ENCODE results near the gene PHPT1. TPM values are rescaled to one million over a fixed set of nuclear protein-coding genes. Genes with fewer than 3 reads are reported as not detected.

Gene PHPT1
- total RNA-seq, 2 donors from 2014 or later, result 107 to 122 TPM

- peaks cover 47% of the 10 kb centered on the region for H3K36me3 ChIP-seq (ENCODE audit: control insufficient read depth, insufficient read depth, low read length)
- 30 to 37% methylated on average over 32 to 83 of the region's 83 CpGs for whole genome bisulfite sequencing, 2 experiments (ENCODE audit: insufficient coverage in 1 of 2, insufficient read length in 1 of 2)
- H3K27me3 ChIP-seq (ENCODE audit: control insufficient read depth, insufficient read depth, low read length, poor library complexity, severe bottlenecking), result no peaks in the 10 kb centered on the region
- peak; percentile 19 for TF ChIP-seq CTCF (conservative IDR thresholded peaks at IDR 0.05)
- peaks cover 3% of the 10 kb centered on the region for H3K27me3 Mint-ChIP-seq (ENCODE audit: insufficient read depth)
- peaks cover 10% of the 10 kb centered on the region for H3K4me1 Mint-ChIP-seq
- H3K27ac Mint-ChIP-seq, result peak overlapping the region; percentile 38
- peak overlapping the region; percentile 55 for H3K4me3 Mint-ChIP-seq
- H3K9me3 ChIP-seq (ENCODE audit: control insufficient read depth, low read length), result no peaks in the 10 kb centered on the region
- peak; percentile 75 for DNase-seq
- no peaks in the 10 kb centered on the region for H3K9me3 Mint-ChIP-seq
- H3K36me3 Mint-ChIP-seq (ENCODE audit: low read depth), result peaks cover 50% of the 10 kb centered on the region
- no peak overlapping the region for H3K27ac ChIP-seq (ENCODE audit: low read depth, low read length)
- peaks cover 3% of the 10 kb centered on the region for H3K4me1 ChIP-seq (ENCODE audit: control insufficient read depth, insufficient read depth, low read length)
- peak overlapping the region; percentile 1 for H3K4me3 ChIP-seq (ENCODE audit: low read length)
- no peak overlapping the region for H3K9ac ChIP-seq (ENCODE audit: extremely low read depth, low read length, poor library complexity, severe bottlenecking)
These were observed 28.0 kb upstream of the PHPT1 start for GRCh38 chr9:136820971-136821825.

GRCh38 chr9:136821826-136822544 lies 27.2 kb upstream of the PHPT1 start:
- peak; percentile 58 for DNase-seq
- no peak overlapping the region for H3K27ac ChIP-seq (ENCODE audit: low read depth, low read length)
- H3K4me3 ChIP-seq (ENCODE audit: low read length), result no peak overlapping the region
- peaks cover 3% of the 10 kb centered on the region for H3K27me3 Mint-ChIP-seq (ENCODE audit: insufficient read depth)
- H3K9ac ChIP-seq (ENCODE audit: extremely low read depth, low read length, poor library complexity, severe bottlenecking), result no peak overlapping the region
- TF ChIP-seq CTCF (conservative IDR thresholded peaks at IDR 0.05), result no peak
- H3K4me1 Mint-ChIP-seq, result peaks cover 10% of the 10 kb centered on the region
- peaks cover 44% of the 10 kb centered on the region for H3K36me3 Mint-ChIP-seq (ENCODE audit: low read depth)
- H3K27me3 ChIP-seq (ENCODE audit: control insufficient read depth, insufficient read depth, low read length, poor library complexity, severe bottlenecking), result no peaks in the 10 kb centered on the region
- H3K4me3 Mint-ChIP-seq, result no peak overlapping the region
- peak overlapping the region; percentile 80 for H3K27ac Mint-ChIP-seq
- no peaks in the 10 kb centered on the region for H3K9me3 ChIP-seq (ENCODE audit: control insufficient read depth, low read length)
- peaks cover 3% of the 10 kb centered on the region for H3K4me1 ChIP-seq (ENCODE audit: control insufficient read depth, insufficient read depth, low read length)
- peaks cover 45% of the 10 kb centered on the region for H3K36me3 ChIP-seq (ENCODE audit: control insufficient read depth, insufficient read depth, low read length)
- no peaks in the 10 kb centered on the region for H3K9me3 Mint-ChIP-seq
- WGBS, 2 experiments (ENCODE audit: insufficient coverage in 1 of 2, insufficient read length in 1 of 2), result 74 to 81% methylated on average over 26 to 42 of the region's 42 CpGs

GRCh38 chr9:136823136-136824046 lies 25.8 kb upstream of the PHPT1 start:
- no peaks in the 10 kb centered on the region for H3K9me3 Mint-ChIP-seq
- no peak overlapping the region for H3K4me3 ChIP-seq (ENCODE audit: low read length)
- no peak overlapping the region for H3K27ac Mint-ChIP-seq
- H3K4me1 Mint-ChIP-seq, result peaks cover 10% of the 10 kb centered on the region
- no peaks in the 10 kb centered on the region for H3K9me3 ChIP-seq (ENCODE audit: control insufficient read depth, low read length)
- no peaks in the 10 kb centered on the region for H3K27me3 ChIP-seq (ENCODE audit: control insufficient read depth, insufficient read depth, low read length, poor library complexity, severe bottlenecking)
- 92 to 96% methylated on average over 19 to 30 of the region's 30 CpGs for WGBS, 2 experiments (ENCODE audit: insufficient coverage in 1 of 2, insufficient read length in 1 of 2)
- DNase-seq, result no peak
- no peak overlapping the region for H3K9ac ChIP-seq (ENCODE audit: extremely low read depth, low read length, poor library complexity, severe bottlenecking)
- peaks cover 48% of the 10 kb centered on the region for H3K36me3 ChIP-seq (ENCODE audit: control insufficient read depth, insufficient read depth, low read length)
- no peak overlapping the region for H3K4me3 Mint-ChIP-seq
- peaks cover 3% of the 10 kb centered on the region for H3K4me1 ChIP-seq (ENCODE audit: control insufficient read depth, insufficient read depth, low read length)
- peaks cover 3% of the 10 kb centered on the region for H3K27me3 Mint-ChIP-seq (ENCODE audit: insufficient read depth)
- peaks cover 34% of the 10 kb centered on the region for H3K36me3 Mint-ChIP-seq (ENCODE audit: low read depth)
- no peak for TF ChIP-seq CTCF (conservative IDR thresholded peaks at IDR 0.05)
- no peak overlapping the region for H3K27ac ChIP-seq (ENCODE audit: low read depth, low read length)

Data from endodermal cell (in vitro differentiated cells).